GM18870 (cell line): Measurements from ENCODE around the gene IMMP2L.

Experiments
- ATAC-seq: cut with Tn5 transposase; IDR thresholded peaks from one replicate; pipeline ENCODE4 v1.9.1; 2021; ENCODE audit warnings: moderate library complexity; ENCODE audit not compliant: unreplicated experiment

IMMP2L gene

DNA sequence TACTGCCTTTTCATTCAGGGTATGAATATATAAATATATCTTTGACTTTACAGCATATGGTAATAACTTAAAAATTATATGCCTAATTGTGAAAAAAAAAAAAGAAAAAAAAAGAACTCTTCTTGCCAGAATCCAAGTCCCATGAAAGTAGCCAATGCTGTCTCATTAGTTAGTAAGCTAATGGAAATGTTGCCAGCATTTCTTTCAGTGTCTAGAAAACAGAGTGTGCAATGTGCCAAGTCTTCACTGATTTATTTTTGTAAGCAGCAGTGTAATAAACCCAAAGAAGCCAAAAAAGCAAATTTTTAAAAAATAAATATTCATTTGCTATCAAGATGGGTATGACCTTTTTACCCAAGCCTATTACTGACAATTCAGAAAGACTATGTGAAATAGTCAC, 502.5 kb downstream of the IMMP2L start:
- no peak for ATAC-seq

DNA sequence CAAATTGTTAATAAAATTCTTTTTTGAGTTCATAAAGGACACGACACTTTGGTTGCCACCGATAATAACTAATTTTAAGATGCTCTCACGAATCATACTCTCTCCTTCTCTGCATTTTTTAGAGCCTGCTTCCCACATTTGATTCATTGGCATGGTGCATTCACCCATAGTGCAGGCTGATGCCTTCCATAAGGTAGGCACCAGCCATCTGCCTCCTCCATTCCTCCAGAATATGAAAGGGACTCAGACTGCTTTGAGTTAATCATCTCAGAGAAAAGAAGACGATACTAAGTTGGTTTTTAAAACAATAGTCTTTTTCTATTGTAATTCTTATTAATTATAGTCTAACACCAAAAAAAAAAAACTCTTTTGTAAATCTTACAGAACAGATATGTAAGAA, 505.2 kb downstream of the IMMP2L start:
- no peak for ATAC-seq

DNA sequence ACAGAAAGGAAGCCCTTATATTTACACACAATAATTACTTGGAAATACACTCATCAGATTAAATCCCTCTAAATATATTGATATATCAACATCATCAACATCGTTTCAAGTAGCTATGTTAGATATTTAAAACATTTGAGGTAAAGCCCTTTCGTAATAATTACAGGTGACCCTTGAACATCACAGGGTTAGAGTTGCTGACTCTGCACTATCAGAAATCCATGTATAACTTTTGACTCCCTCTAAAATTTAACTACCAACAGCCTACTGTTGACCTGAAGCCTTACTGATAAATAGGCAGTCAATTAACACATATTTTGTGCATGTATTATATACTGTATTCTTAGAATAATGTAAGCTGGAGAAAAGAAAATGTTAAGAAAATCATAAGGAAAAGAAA, 505.9 kb downstream of the IMMP2L start:
- no peak for ATAC-seq

DNA sequence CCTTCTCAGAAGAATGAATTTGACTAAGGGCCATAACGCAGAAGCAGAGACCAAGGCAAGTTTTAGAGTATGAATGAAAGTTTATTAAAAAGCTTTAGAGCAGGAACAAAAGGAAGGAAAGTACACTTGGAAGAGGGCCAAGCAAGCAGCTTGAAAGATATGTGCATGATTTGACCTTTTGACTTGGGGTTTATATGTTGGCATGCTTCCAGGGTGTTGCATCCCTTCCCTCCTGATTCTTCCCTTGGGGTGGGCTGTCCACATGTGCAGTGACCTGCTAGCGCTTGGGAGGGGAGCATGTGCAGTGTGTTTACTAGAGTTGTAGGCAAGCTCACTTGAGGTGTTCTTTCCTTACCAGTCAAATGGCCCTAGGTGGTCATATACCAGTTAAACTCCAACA, 509.3 kb downstream of the IMMP2L start:
- no peak for ATAC-seq

DNA sequence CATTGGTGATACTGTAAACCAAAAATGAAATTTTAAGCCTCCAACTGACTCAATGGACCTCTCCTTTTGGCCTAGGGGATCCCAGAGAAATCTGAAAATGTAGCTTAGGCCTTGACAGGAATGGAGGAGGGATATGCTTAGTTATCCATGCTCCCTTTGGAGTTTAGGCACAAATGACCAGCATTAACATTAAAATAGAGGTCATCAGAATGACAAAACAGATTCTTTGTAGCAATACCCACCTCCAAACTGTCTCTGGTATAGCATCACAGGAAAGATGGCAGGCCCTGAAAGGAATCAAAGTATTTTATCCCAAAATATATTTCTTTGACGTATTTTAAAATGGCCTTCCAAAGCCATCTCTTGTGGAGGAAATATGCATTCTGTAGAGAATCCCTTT, 510.5 kb downstream of the IMMP2L start:
- ATAC-seq, result no peak

DNA sequence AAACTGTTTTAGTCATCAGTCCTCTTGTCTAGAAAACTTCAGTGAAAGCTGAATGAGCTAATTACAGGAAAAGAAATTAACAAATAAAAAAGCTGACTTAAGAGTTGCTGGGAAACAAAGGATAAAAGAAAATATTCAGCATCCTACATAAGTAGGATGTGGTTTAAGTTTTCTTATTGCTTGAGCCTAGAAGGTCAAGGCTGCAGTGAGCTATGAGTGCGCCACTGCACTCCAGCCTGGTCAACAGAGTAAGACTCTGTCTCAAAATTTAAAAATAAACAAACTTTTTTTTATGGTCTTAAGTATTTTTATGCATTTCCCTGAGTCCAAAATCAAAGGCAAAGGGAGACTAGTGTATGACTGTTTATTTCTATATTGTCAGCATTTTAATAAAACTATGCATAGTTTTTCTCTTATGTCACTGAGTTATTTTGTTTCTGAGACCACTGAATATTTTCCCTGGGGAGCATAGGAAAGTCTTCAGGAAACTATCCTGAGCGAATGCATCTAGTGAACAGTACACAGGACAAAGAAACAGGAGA, 511.3 kb downstream of the IMMP2L start:
- ATAC-seq, result no peak

DNA sequence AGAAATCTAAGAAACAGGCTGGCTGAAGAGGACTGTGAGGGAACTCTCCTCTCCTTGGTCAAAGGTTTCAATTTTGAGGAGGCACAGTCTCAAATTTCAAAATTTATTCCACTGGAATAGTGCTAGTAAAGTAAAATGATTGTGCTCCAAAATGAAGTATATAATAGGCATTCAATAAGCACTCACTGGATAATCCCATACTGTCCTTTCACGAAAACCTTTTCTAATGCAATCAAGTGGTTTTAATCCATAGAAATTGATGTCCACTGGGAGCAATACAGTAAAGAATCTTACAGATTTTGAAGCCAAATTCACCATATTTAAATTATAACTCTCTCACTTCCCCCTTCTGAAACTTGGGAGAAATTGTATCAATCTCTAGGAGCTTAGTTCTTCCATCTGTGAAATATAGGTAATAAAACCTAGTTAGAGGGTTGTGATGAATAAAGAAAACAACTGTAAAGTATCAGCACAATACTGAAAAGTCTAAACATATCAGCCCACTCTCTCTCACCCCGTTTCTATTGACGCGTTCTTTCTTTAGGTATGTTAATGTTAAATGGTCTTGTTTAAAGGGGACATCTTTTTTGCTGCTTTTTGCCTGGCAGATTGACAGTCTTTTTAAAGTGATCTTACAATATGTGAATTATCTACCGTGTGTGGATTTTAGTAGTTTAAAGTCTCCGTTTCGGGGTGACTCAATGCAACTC, 512.2 kb downstream of the IMMP2L start:
- no peak for ATAC-seq

DNA sequence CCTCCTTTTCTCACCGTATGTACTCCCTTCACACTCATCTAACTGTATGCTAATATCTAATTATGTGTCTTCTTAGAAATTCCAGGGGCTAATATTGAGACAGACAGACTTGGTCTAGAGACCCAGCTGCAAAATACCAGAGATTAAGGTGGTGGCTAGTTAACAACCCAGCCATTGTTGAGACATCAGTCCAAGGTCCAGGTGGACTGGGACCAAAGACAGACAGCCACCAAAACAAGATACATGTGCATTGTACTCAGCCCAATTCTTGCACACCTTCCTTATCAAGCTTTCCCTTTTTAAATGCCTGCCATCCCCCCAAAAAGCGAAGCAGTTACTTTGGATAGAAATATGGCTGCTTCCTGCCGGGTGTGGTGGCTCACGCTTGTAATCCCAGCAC, 514.7 kb downstream of the IMMP2L start:
- ATAC-seq, result no peak

DNA sequence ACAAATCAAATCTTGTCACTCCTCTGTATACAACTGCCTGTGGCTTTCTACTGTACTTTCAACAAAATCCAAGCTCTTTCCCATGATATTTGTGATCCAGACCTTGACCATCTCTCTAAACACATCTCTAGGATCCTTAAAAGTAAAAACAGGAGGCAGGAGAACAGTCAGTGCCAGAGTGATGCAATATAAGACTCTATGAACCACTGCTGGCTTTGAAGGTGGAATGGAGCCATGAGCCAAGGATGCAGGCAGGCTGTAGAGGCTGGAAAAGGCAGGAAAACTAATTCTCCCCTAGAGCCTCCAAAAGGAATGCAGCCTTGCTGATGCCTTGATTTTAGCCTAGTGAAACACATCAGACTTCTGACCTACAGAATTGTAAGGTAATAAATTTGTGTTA, 516.8 kb downstream of the IMMP2L start:
- no peak for ATAC-seq

DNA sequence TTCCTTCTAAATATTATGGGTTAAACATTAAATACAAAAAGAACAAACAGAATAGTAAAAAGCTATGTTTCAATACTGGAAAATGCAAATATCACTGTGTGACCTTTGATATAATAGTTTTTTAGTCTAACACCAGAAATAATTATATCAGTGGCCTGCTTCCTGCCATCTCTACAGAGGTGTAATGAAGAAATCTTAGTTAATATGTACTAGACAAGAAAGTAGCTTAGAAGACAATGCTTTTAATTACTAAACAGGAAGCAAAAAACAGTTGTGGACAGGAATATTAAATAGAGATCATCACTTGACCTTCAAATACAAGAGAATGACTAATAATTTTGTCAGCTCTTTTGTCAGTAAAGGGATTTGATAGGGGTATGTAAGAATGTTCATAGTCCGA, 518.7 kb downstream of the IMMP2L start:
- ATAC-seq, result peak; percentile 95

DNA sequence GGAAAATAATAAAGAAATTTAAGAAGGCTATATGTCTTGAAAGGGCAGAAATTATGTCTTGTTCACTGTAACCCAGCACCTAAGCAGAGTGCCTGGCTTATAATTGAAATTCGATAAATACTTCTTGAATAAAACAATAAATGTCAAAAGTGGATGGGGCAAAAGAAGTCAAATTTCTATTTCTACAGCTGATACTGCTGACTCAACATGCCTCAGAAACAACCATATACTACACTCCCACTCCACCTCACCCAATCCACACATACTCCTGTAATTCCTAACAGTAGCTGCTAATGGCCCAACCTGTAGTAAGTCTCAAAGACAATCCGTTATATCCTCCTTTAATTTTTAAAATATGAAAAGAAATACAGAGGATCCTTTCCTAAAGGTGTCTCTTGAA, 519.5 kb downstream of the IMMP2L start:
- no peak for ATAC-seq

DNA sequence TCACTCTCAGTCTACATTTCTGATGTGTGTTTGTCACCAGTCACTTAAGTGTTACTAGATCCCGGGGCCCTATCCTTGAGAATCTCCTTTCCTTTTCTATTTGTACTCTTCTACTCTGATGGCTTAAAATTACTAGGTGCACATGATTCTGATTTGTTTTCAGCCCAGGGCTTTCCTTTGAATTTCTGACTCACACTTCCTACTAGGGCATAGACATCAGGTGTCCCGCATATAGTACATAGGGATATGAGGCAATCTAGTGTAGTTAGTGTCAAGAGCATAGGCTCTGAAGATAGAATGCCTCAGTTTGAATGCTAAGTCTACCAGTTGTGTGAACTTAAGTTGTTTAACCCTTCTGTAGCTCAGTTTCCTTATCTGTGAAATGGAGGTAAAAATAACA, 520.7 kb downstream of the IMMP2L start:
- no peak for ATAC-seq

DNA sequence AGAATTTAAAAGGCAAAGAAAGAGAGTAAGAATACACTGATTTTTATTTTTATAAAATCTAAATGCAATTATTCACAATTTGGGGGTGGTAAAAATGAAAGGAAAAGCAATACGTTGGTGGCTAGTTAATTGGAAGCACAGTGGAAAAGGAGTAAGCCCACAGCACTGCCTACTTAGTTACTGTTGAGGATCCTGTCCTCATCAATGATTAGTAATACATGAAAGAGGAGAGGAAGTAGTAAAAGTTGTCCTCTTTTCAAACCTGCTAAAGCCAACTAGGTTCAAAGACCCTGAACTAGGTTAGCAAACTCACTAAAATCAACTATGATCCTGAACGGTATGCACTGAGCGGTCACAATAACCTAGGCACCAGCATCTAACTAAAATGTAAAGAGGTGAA, 524.1 kb downstream of the IMMP2L start:
- ATAC-seq, result no peak

DNA sequence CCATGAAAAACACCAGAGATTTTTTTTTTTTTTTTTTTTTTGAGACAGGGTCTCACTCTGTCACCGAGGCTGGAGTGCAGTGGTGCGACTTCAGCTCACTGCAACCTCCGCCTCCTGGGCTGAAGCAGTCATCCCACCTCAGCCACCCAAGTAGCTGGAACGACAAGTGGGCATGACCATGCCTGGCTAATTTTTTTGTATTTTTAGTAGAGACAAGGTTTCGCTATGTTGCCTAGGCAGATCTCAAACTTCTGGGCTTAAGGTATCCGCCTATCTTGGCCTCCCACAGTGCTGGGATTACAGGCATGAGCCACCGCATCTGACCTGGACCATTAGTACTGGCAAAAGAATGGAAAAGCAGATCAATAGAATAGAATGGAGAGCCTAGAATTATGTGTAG, 530.4 kb downstream of the IMMP2L start:
- ATAC-seq, result no peak

DNA sequence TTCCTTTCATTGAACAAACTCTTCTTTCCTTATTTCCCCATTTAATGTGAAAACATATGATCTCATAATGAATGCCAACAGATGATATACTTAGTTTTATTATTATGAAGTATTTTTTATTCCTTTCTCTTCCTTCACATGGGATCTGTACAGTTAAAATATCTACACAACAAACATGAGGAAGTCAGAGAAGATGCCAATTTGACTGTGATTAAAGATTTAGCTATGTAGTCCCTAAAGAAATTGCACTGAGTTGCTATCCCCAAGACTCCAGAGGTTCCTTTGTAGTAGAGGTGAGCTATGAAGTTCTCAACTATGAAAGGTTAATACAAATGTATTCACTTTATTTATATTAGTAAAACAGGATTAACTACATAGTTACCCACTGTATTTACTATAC, 532.0 kb downstream of the IMMP2L start:
- ATAC-seq, result no peak

DNA sequence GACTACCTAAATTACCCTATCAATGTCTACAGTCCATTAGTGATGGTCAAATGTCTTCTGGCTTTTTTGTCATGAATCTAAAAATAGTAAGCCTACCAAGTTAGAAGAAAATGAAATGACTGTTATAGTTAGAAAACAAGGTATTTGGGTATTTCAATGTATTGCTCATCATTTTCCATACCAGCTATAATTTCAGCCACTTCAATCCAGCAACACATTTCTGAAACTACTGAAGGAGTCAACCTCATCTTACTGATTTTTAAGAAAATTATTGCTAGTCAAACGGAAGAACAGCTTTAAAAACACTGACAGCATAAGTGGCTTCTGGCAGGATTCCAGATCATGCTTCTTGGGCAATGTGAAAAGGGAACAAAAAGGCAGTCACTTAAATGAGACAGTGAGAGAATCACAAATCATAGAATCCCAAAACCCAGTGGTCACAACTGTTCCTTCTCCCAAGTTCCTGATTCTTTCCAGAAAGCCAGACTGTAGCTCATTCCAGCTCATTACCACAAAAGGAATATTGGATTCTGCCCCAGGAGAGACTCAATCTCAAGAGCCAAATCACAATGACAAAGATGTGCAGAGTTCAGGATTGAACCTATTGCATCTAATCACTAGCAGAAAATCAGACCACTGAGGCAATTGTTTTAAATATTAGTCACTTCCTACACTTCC, 532.6 kb downstream of the IMMP2L start:
- ATAC-seq, result peak; percentile 66

DNA sequence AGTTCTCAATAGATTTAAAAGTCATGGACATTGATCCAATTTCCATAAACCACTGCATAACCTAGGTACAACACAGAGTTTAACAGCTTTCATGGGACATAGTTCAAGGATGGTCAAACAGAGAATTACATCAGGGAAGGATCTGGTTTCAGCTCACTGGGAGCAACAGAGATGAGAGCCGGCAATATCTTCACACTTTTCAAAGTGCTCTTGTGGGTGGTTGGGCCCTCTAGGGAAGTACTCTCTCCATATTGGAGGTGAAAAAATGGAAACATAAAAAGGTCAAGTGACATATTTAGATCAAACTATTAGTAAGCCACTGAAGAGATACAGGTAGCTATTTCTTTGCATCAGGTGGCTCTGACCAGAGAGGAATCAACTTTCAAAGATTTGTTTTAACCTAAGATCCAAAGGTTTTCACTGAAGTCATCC, 533.1 kb downstream of the IMMP2L start:
- peak; percentile 16 for ATAC-seq

DNA sequence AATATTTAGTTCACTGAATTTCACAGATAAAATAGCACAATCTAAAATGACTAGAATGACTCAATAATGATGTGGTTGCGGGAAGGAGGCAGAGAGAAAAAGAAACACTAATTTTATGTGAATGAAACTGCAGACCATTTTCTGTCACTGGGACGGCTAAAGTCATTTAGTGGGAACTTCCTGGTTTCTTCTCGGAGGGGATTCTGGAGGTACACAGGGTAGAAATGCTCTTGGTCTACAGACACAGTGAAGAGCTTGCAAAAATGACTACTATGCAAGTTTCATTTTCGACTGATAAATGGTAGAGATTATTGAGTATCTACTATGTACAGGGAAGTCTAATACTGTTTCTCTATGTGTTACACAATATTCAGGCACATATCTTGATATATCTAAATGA, 534.9 kb downstream of the IMMP2L start:
- no peak for ATAC-seq

DNA sequence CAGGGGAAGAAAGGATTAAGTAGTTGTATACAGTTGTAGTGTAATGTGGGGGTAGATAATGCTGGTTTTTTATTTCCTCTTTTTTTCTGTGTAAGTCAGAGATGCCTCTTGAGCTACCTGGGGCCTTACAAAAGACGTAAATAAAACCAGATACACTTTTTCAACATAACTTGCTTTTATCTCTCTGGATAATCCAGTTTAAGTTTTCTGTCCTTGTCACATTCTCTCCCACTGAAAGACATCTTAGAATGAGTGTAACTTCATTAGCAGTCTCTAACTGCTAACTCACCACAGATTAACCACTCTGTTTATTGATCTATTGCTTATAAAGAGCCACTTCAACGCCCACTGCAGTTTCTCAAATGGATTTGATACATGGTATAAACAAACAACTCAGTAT, 535.5 kb downstream of the IMMP2L start:
- no peak for ATAC-seq

DNA sequence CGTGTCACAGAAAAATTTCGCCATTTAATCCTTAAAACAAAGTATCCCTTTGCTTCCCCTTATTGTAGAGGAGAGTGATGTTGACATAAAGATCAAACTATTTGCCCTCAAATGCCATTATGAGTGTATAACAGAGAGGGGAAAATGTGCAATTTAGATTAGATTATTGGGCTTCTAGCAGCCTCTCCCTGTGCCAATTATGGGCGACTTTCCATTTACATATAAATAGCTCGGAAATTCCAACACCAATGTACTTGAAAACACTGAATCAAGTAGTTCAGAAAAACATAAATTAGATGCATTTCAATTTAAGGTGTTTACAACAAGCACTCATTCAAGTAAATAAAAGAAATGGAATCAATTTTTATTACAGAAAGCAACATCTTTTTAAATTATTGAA, 535.9 kb downstream of the IMMP2L start:
- ATAC-seq, result no peak

DNA sequence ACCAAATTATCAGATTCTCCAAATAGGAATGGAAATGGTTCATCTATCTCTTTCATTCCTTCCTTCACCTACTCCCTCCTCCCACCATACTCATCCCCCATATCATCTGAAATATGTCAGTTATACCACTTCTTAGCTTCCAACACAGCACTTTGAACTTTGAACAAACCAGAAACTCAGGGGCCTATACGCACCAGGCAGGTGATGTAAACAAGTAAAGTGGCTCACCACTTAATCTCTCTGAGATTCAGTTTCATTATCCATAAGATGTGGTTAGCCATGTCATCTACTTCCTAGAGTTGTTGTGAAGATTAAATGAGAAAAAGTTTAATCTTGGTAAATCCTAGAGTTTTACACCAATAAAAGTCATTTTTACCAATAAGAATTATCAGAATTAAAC, 537.3 kb downstream of the IMMP2L start:
- ATAC-seq, result peak; percentile 62

DNA sequence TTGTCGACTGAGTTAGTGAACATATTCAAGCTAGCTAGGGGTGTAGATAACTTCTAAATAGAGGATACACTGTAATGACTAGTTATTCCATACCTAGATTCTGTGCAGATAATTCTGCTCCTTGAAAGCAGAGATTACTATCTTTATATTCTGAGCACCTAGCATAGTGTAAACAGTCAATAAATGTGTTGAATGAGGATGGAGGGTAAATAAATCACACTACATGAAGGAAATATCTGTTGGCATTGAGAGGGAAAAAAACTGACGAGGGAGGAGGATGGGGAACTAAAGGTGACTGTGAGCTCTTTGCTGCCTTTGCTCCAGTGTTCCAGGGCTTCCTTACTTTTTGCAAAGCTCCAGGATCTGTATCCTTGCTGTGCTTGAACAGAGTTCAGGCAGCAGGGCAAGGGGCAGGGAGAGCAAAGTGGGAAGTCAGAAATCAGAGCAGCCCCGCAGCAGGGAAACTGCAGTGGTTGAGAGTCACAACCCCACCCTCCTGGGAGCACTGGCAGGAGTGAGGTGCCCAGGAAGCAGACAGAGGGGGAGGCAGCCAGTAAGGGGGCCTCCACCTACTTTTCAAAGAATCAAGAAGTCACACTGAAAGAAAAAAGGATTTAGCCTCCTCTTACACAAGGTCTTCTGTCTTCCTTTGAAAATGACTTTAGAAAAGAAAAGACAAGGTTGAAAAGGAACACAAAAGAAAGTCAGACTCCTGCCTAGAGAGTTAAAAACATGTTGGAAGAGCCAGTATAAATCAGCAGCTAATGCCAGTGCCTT, 543.1 kb downstream of the IMMP2L start:
- ATAC-seq, result no peak
